Transverse colon (tissue), 4 donors: ENCODE data around the gene ARHGEF4.

Experiments
- POLR2A ChIP-seq: fragments of 450-650 bp; IDR thresholded peaks from one replicate; pipeline ENCODE4 v1.6.1; 2016; ENCODE audit warnings: antibody characterized with exemption, mild to moderate bottlenecking, moderate library complexity
- POLR2AphosphoS5 ChIP-seq, 3 donors: sonication (generic); formaldehyde crosslinking; IDR thresholded peaks; one replicate each; pipeline ENCODE4 v1.6.1; 2016; ENCODE audit warnings: antibody characterized with exemption in 3 of 3
- TF ChIP-seq, protein P1 (sequence below), 5 experiments: fragments of 200-600 bp in 3 of 5; fragments of 450-650 bp in 2 of 5; sonication (generic) in 3 of 5; IDR thresholded peaks; 1 replicate in 2 of 5; 2 replicates in 3 of 5; pipeline ENCODE4 v1.5.1; 2016 to 2017; ENCODE audit warnings: antibody characterized with exemption in 5 of 5, inconsistent platforms in 3 of 5, mild to moderate bottlenecking in 2 of 5, moderate library complexity in 1 of 5

DNA sequence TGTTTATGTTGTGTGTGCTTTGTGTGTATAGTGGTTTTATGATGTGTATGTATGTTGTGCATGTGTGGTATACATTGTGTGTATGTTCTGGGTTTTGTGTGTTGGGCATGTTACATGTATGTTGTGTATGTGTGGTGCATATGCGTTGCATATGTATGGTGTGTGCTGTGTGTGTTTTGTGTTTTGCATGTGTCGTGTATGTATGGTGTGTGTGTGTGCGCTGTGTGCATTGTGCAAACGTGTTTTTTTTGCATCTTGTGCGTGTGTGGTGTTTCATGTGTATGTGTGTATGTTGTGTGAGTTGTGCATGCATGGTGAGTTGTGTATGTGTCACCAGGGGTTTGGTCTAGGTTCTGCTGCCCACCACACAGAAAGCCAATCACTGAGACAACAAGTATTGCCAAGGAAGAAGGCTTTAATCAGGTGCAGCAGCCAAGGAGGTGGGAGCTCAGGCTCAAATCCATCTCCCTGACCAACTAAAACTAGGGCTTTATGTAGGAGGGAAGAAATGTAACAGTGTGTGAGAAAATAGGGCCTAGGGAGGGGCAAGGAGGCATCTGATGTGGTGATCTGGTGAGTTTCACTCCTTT, 140.8 kb downstream of the ARHGEF4 start:
- TF ChIP-seq, protein P1, sequence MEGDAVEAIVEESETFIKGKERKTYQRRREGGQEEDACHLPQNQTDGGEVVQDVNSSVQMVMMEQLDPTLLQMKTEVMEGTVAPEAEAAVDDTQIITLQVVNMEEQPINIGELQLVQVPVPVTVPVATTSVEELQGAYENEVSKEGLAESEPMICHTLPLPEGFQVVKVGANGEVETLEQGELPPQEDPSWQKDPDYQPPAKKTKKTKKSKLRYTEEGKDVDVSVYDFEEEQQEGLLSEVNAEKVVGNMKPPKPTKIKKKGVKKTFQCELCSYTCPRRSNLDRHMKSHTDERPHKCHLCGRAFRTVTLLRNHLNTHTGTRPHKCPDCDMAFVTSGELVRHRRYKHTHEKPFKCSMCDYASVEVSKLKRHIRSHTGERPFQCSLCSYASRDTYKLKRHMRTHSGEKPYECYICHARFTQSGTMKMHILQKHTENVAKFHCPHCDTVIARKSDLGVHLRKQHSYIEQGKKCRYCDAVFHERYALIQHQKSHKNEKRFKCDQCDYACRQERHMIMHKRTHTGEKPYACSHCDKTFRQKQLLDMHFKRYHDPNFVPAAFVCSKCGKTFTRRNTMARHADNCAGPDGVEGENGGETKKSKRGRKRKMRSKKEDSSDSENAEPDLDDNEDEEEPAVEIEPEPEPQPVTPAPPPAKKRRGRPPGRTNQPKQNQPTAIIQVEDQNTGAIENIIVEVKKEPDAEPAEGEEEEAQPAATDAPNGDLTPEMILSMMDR (IDR thresholded peaks at IDR 0.05) = no peak
- TF ChIP-seq POLR2A (no peak), POLR2AphosphoS5 (IDR thresholded peaks at IDR 0.05) (no peak)
